ENCODE results near the gene SMOC1.

DNA sequence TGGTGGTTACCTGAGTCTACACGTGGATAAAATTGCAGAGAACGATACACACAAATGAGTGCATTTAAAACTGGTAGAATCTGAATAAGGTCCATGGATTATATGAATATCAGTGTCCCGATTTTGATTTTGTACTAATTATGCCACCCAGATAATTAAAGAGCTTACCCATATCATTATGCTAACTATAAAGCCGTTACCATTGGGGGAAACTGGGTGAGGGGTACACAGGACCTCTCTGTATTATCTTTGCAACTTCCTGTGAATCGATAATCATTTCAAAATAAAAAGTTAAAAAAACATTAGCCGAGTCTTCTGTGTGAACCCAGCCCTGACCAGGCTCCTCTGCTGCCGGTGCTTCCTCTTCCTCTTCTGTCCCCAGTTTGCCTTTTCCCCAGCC, 107.1 kb downstream of the SMOC1 start:
- TF ChIP-seq TAF1 (IDR thresholded peaks at IDR 0.05; ENCODE audit: borderline replicate concordance, insufficient read depth, low read length) = no peak
- TF ChIP-seq SIN3A (IDR thresholded peaks at IDR 0.05; ENCODE audit: borderline replicate concordance, insufficient read depth, low read length) = no peak

Measured in PFSK-1 (cell line).